ENCODE data around the gene MAOA. TPM values are rescaled to one million over a fixed set of nuclear protein-coding genes. Genes with fewer than 3 reads are reported as not detected.

The MAOA gene
- total and polyA plus RNA-seq, 2 donors (not counting 3 experiments of a cell fraction or from before 2014, with no cell fraction given) = 12.6 to 23.5 TPM

GRCh38 chrX:43702079-43702524 lies 46.0 kb downstream of the MAOA start:
- dilution Hi-C loops (cut with MboI; ENCODE audit: extremely low pct_ligation_motif_present, low sequenced_read_pairs) = no loop called here

More at GRCh38 chrX:43702079-43702524, 46.0 kb downstream of the MAOA start:
- intact Hi-C loops (cut with micrococcal nuclease) = loop anchor here (2.0 kb wide), 1 partner anchor 705 kb away; no protein-coding TSS in a partner anchor
- Histone ChIP-seq H3K36me3 (ENCODE audit: control insufficient read depth in 2 of 2, extremely low read depth in 1 of 2, insufficient read depth in 2 of 2, low read length in 2 of 2) (no peaks in the 10 kb centered on the region), H3K27me3 (ENCODE audit: control insufficient read depth in 2 of 2, insufficient read depth in 2 of 2, low read length in 2 of 2) (no peaks in the 10 kb centered on the region), H3K9me3 (replicated peaks; ENCODE audit: control insufficient read depth, insufficient read depth, low read length) (no peaks in the 10 kb centered on the region), H3K79me2 (ENCODE audit: control insufficient read depth, insufficient read depth, low read length) (no peaks in the 10 kb centered on the region), H2AFZ (ENCODE audit: low read depth, low read length) (no peak overlapping the region), H3K9me1 (replicated peaks; ENCODE audit: control insufficient read depth, extremely low read depth, insufficient read depth, low read length) (no peaks in the 10 kb centered on the region), H3K4me1 (ENCODE audit: control insufficient read depth, extremely low read depth, insufficient read depth, low read length) (peaks cover 41% of the 10 kb centered on the region), H3K9ac (replicated peaks; ENCODE audit: extremely low read depth, insufficient read depth, low read length) (peak overlapping the region; percentile 76), H4K20me1 (replicated peaks; ENCODE audit: control insufficient read depth, extremely low read depth, insufficient read depth, low read length) (no peaks in the 10 kb centered on the region), H3K4me2 (ENCODE audit: insufficient read depth, low read length) (peak overlapping the region; percentile 54), H3K4me3 (replicated peaks in 1 of 3; ENCODE audit: insufficient read depth in 1 of 3, low read depth in 1 of 3, low read length in 3 of 3) (no peak overlapping the region), H3K27ac (ENCODE audit: insufficient read depth, low read depth, low read length) (peak overlapping the region; percentile 94)
- DNase-seq (ENCODE audit: low read depth, low spot score) (no peak), FAIRE-seq (no peak)
- ChIA-PET POLR2A (interaction anchor here (0.7 kb wide), 1 partner anchor 12 kb away, joined by 3 read pairs; no protein-coding TSS in a partner anchor), CTCF (interaction anchor here (0.7 to 1.6 kb wide), 2 partner anchors 9 to 10 kb away, joined by 4 read pairs; no protein-coding TSS in a partner anchor)
- TF ChIP-seq EZH2 (IDR thresholded peaks at IDR 0.05; ENCODE audit: borderline replicate concordance, low read depth, low read length, severe bottlenecking) (no peak), GATA2 (IDR thresholded peaks at IDR 0.05; ENCODE audit: insufficient read depth, insufficient read length, low read depth, low read length) (no peak), MAX (IDR thresholded peaks at IDR 0.05; ENCODE audit: insufficient read depth, insufficient read length) (no peak), FOS (IDR thresholded peaks at IDR 0.05; ENCODE audit: borderline replicate concordance, insufficient read depth, low read length) (no peak), POLR2AphosphoS5 (IDR thresholded peaks at IDR 0.05; ENCODE audit: insufficient read depth, low read depth, low read length) (no peak), POLR2A (IDR thresholded peaks at IDR 0.05; ENCODE audit: low read depth, low read length) (no peak), MYC (IDR thresholded peaks at IDR 0.05; ENCODE audit: low read depth, low read length) (no peak), JUN (IDR thresholded peaks at IDR 0.05; ENCODE audit: borderline replicate concordance, insufficient read depth, insufficient read length, low read depth) (no peak)
- TF ChIP-seq, protein P1, sequence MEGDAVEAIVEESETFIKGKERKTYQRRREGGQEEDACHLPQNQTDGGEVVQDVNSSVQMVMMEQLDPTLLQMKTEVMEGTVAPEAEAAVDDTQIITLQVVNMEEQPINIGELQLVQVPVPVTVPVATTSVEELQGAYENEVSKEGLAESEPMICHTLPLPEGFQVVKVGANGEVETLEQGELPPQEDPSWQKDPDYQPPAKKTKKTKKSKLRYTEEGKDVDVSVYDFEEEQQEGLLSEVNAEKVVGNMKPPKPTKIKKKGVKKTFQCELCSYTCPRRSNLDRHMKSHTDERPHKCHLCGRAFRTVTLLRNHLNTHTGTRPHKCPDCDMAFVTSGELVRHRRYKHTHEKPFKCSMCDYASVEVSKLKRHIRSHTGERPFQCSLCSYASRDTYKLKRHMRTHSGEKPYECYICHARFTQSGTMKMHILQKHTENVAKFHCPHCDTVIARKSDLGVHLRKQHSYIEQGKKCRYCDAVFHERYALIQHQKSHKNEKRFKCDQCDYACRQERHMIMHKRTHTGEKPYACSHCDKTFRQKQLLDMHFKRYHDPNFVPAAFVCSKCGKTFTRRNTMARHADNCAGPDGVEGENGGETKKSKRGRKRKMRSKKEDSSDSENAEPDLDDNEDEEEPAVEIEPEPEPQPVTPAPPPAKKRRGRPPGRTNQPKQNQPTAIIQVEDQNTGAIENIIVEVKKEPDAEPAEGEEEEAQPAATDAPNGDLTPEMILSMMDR (IDR thresholded peaks at IDR 0.05; ENCODE audit: extremely low read depth in 1 of 2, insufficient read depth in 1 of 2, low read depth in 1 of 2, low read length in 2 of 2) = no peak
- no TSS peak for BruUV-seq (replicated peaks)
